Keratinocyte (primary cell): ENCODE measurements around the gene NR0B1. TPM values are rescaled to one million over a fixed set of nuclear protein-coding genes. Genes with fewer than 3 reads are reported as not detected.

Experiments used
- DNase-seq: peaks from one replicate; pipeline ENCODE4 v3.0.0-alpha.2; 2011; ENCODE audit warnings: low read depth, missing footprints, low spot score
- FAIRE-seq: peaks from 2 replicates; lab custom pipeline; 2011; peaks lifted over from hg19 to GRCh38; lab: Jason Lieb, UNC
- H2AFZ ChIP-seq: 2 replicates; pipeline ENCODE4 v1.6.0; 2012; ENCODE audit warnings: low read length, control low read depth, inconsistent platforms; ENCODE audit not compliant: control insufficient read depth
- H3K27ac ChIP-seq: 2 replicates; pipeline ENCODE4 v1.5.1; 2011; ENCODE audit warnings: low read length; ENCODE audit not compliant: control insufficient read depth, insufficient read depth
- H3K27me3 ChIP-seq: 3 replicates; pipeline ENCODE4 v1.6.0; 2011; ENCODE audit warnings: low read length; ENCODE audit not compliant: control insufficient read depth, insufficient read depth; ENCODE audit errors: extremely low read depth
- H3K36me3 ChIP-seq, 2 experiments: 2 replicates in 1 of 2; 3 replicates in 1 of 2; pipeline ENCODE4 v1.5.1; 2011; ENCODE audit warnings: low read length in 2 of 2, mild to moderate bottlenecking in 1 of 2; ENCODE audit not compliant: control insufficient read depth in 2 of 2, insufficient read depth in 2 of 2; ENCODE audit errors: extremely low read depth in 1 of 2
- H3K4me1 ChIP-seq: 3 replicates; pipeline ENCODE4 v1.5.1; 2011; ENCODE audit warnings: low read length; ENCODE audit not compliant: control insufficient read depth, insufficient read depth; ENCODE audit errors: extremely low read depth
- H3K4me2 ChIP-seq: 3 replicates; pipeline ENCODE4 v1.6.0; 2011; ENCODE audit warnings: low read depth, low read length; ENCODE audit not compliant: control insufficient read depth, insufficient read depth; ENCODE audit errors: extremely low read depth
- H3K4me3 ChIP-seq, 3 experiments: fragments of 200-600 bp in 1 of 3; sonication (generic) in 1 of 3; 2 replicates in 2 of 3; 3 replicates in 1 of 3; pipeline ENCODE4 v1.5.1; 2011 to 2016; ENCODE audit warnings: low read length in 3 of 3, mild to moderate bottlenecking in 3 of 3, control low read depth in 2 of 3, inconsistent platforms in 1 of 3, low read depth in 1 of 3, mixed read lengths in 1 of 3, mixed run types in 1 of 3, moderate library complexity in 1 of 3; ENCODE audit not compliant: control insufficient read depth in 2 of 3, insufficient read depth in 2 of 3; ENCODE audit errors: extremely low read depth in 1 of 3
- H3K79me2 ChIP-seq: 2 replicates; pipeline ENCODE4 v1.6.0; 2012; ENCODE audit warnings: low read length; ENCODE audit not compliant: control insufficient read depth, insufficient read depth
- H3K9ac ChIP-seq: 3 replicates; pipeline ENCODE4 v1.6.0; 2011; ENCODE audit warnings: low read length; ENCODE audit not compliant: control insufficient read depth, insufficient read depth; ENCODE audit errors: extremely low read depth
- H3K9me1 ChIP-seq: 3 replicates; pipeline ENCODE4 v1.6.0; 2011; ENCODE audit warnings: low read length; ENCODE audit not compliant: control insufficient read depth, insufficient read depth; ENCODE audit errors: extremely low read depth
- H3K9me3 ChIP-seq: 2 replicates; pipeline ENCODE4 v1.5.1; 2012; ENCODE audit warnings: low read depth, low read length; ENCODE audit not compliant: control insufficient read depth
- H4K20me1 ChIP-seq: 3 replicates; pipeline ENCODE4 v1.6.0; 2011; ENCODE audit warnings: low read length; ENCODE audit not compliant: control insufficient read depth, insufficient read depth; ENCODE audit errors: extremely low read depth
- CTCF ChIP-seq, 3 experiments: IDR thresholded peaks in 1 of 3; conservative IDR thresholded peaks in 1 of 3; optimal IDR thresholded peaks in 1 of 3; 2 replicates in 2 of 3; 3 replicates in 1 of 3; pipeline versions ENCODE3 to v1.5.1; 2011; ENCODE audit warnings: low read length in 3 of 3, mild to moderate bottlenecking in 3 of 3, moderate library complexity in 2 of 3, control low read depth in 1 of 3, inconsistent platforms in 1 of 3; ENCODE audit not compliant: insufficient read depth in 2 of 3; ENCODE audit errors: extremely low read depth in 1 of 3
- EZH2 ChIP-seq: IDR thresholded peaks from one replicate; pipeline ENCODE4 v1.6.1; 2012; ENCODE audit warnings: inconsistent platforms, mild to moderate bottlenecking, low read length, moderate library complexity
- dilution Hi-C: fragments of 300-500 bp; cut with MboI; formaldehyde crosslinking; loops from one replicate; pipeline ENCODE4 v1.7.0; 2020; ENCODE audit warnings: low sequenced_read_pairs; ENCODE audit not compliant: extremely low pct_ligation_motif_present
- polyA plus RNA-seq, 5 experiments: library from polyadenylated mRNA; depleted of rRNA in 3 of 5; stranded (reverse) in 3 of 5; stranded (forward) in 1 of 5; unstranded in 1 of 5; fragments of >200 nt; gene quantifications; 1 replicate in 1 of 5; 2 replicates in 3 of 5; 3 replicates in 1 of 5; pipeline versions ENCODE4 v1.2.1 to v1.2.3, GENCODE V29; 2011 to 2012; ENCODE audit warnings: missing spikeins in 2 of 5, low read depth in 1 of 5, low replicate concordance in 1 of 5

Gene NR0B1
- polyA plus RNA-seq, 1 donor (not counting 4 experiments of a cell fraction or from before 2014, with no cell fraction given), result not detected

GRCh38 chrX:30327762-30328161 lies 18.6 kb upstream of the NR0B1 start:
- no peak for FAIRE-seq

GRCh38 chrX:30317308-30317707 lies 8.1 kb upstream of the NR0B1 start:
- no peaks in the 10 kb centered on the region for H4K20me1 ChIP-seq
- no peak overlapping the region for H3K27ac ChIP-seq
- H3K36me3 ChIP-seq, result no peaks in the 10 kb centered on the region
- no peaks in the 10 kb centered on the region for H3K27me3 ChIP-seq
- H3K9ac ChIP-seq, result no peak overlapping the region
- FAIRE-seq (no peak), DNase-seq (no peak)
- TF ChIP-seq EZH2, result no peak
- TF ChIP-seq CTCF (optimal IDR thresholded peaks at IDR 0.05 in 1 of 3, IDR thresholded peaks at IDR 0.05 in 1 of 3, conservative IDR thresholded peaks at IDR 0.05 in 1 of 3; ENCODE audit: extremely low read depth in 1 of 3, insufficient read depth in 2 of 3, low read length in 3 of 3), result no peak
- H2AFZ ChIP-seq, result no peak overlapping the region
- H3K4me2 ChIP-seq, result no peak overlapping the region
- dilution Hi-C loops, result no loop called here
- H3K9me3 ChIP-seq, result no peaks in the 10 kb centered on the region
- no peaks in the 10 kb centered on the region for H3K9me1 ChIP-seq
- H3K4me1 ChIP-seq, result no peaks in the 10 kb centered on the region
- H3K79me2 ChIP-seq, result no peaks in the 10 kb centered on the region
- no peak overlapping the region for H3K4me3 ChIP-seq

More at GRCh38 chrX:30327762-30328161, 18.6 kb upstream of the NR0B1 start:
- Histone ChIP-seq H4K20me1 (no peaks in the 10 kb centered on the region), H3K27ac (no peak overlapping the region), H3K9me3 (no peaks in the 10 kb centered on the region), H3K27me3 (no peaks in the 10 kb centered on the region), H3K9ac (no peak overlapping the region), H3K79me2 (no peaks in the 10 kb centered on the region), H3K4me1 (no peaks in the 10 kb centered on the region), H3K4me2 (no peak overlapping the region), H3K36me3 (no peaks in the 10 kb centered on the region), H2AFZ (no peak overlapping the region), H3K4me3 (no peak overlapping the region), H3K9me1 (no peaks in the 10 kb centered on the region)
- TF ChIP-seq EZH2 (no peak), CTCF (optimal IDR thresholded peaks at IDR 0.05 in 1 of 3, IDR thresholded peaks at IDR 0.05 in 1 of 3, conservative IDR thresholded peaks at IDR 0.05 in 1 of 3; ENCODE audit: extremely low read depth in 1 of 3, insufficient read depth in 2 of 3, low read length in 3 of 3) (no peak)
- no peak for DNase-seq
- dilution Hi-C loops, result no loop called here
